HG03280 (cell line): ENCODE data around the gene APBA1.

Experiments used
- ATAC-seq: cut with Tn5 transposase; IDR thresholded peaks from one replicate; pipeline ENCODE4 v1.9.1; 2021; ENCODE audit warnings: mild to moderate bottlenecking, moderate library complexity; ENCODE audit not compliant: unreplicated experiment

APBA1 gene

DNA sequence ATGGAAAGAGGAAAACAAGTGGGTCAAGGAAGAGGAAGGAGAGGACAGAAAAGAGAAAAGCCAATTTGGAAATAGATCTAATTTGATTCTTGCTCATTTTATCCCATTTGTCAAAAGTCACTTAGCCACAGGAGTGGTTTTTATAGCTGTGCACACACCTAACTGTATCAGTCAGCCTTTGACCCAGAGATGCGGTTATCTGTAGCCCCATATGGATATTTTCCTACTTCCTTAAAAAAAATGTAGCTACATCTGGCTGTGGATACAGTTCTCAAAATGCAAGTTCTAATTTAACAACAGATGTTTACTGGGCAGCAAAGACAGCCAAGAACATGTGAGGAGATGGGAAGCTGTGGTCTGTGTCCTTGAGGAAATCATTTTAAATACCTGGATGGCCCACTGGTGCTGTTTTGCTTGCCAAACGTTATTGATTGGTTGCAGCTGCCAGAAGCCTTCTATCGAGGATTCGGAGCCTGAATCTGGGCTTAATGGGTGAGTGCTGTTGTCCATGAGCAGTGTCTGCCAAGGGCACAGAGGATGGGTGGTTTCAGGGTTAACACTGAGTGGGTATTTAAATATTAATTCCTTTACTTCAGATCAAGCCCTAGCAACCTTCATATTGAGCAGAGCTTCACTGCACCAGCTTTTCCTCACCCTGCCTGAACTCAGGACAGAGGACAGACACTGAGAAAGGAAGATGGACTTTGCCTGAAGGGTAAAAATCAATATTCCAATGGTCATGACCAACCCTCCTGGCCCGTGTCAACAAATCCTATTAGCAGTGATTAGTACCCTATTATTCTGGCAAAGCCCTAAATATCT, 92.2 kb downstream of the APBA1 start:
- no peak for ATAC-seq

DNA sequence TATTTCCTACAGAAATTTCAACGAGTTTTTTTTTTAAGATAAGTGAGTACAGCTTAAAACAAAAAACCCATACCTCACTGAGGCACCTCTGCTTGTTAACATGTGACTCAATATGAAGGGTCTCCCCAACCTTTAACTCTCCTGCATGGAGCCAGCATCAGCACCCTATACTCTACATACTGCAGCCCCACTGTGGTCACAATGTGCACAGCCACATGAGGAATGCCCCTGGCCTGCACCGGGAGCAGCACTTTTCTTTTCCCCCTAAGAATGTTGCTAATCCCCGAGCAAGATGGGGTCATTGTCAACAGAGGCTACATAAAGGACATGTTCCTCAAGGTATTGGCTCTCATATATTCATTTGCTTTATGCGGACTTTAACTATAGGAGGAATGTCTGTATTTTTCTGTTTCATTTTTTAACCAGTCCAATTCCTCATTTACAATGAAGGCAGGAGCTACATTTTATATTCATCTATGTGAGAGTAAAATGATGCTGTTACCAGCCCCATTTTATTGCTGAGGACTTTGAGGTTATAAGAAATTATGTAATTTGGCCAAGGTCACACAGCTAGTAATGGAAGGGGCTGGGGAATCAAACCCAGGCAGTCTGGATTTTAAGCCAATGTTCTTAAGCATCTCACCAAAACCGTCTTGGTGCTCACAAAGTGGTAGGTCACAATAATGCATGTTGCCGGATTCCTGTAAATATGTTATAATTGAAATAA, 93.0 kb downstream of the APBA1 start:
- ATAC-seq, result no peak

DNA sequence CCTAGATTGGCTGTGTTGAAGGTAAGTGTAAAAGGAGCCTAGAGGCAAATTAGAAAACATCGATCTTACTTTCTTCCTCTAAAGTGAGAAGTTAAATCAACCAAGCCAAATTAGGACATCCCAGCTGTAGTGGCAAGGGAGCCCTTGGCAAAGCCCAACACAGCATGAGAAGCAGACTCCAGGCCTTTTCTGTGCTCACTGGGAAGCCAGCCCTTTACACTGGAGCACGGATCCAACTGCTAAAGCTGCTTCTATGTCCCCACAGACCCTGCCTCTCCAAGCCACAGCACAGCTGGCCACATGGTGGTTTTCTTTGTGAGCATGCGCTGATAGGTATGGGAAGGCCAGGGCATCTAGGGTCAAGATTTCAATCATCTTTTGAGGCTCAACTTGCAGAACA, 94.1 kb downstream of the APBA1 start:
- ATAC-seq, result no peak

- ATAC-seq, result no peak
Observed at GRCh38 chr9:69577123-69577522, 95.0 kb downstream of the APBA1 start.

DNA sequence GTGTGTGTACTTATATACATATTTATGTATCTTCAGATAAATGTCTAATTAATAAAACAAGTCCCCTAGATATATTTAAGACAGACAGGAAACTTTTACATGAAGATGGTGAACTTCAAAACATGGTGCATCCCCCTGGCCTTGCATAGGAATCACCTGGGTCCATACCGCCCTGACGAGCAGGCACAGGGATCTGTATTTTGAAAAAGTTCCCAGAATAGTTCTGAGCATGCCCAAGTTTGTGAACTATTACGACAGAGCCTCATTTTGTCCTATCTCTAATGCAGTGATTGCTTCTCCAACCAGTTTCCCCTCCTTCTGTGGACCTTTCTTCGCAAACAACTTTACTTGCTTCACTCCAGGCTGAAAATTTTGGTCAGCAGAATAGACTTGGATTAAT, 98.1 kb downstream of the APBA1 start:
- no peak for ATAC-seq

DNA sequence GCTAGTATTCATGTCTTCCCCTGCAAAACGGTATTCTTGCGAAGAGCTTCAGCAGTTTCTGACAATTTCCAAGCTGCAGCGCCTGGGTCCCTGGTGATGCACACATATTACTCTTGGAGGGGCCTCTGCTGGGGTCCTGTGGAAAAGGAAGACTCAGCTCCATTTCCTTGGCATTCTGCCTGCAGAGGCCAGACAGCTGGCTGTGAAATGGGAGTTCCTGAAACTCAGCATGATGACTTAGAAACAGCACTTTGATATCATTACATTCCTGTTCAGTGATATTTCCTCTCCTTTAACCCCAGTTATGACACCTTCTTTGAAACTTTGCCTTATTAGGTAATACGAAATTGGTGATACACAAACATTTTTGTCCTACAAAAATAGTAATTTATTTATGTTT, 98.5 kb downstream of the APBA1 start:
- no peak for ATAC-seq

DNA sequence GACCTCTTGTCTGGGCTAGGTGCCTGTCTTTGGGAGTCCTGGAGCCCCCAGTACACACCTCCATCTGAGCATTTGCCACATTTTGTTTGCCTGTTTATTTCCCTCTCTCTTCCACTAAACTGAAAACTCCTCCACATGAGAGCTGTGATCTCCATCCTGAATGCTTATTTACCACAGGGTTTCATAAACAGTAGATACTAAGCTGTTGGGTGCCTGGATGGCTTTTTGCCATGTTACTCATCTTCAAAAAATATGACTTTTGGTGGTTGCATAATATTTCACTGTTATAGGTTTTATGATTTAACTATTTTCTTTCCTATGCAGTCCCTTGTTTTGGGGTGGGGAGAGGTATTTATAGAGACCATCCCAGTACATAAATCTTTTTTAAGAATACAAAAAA, 99.6 kb downstream of the APBA1 start:
- ATAC-seq, result no peak

DNA sequence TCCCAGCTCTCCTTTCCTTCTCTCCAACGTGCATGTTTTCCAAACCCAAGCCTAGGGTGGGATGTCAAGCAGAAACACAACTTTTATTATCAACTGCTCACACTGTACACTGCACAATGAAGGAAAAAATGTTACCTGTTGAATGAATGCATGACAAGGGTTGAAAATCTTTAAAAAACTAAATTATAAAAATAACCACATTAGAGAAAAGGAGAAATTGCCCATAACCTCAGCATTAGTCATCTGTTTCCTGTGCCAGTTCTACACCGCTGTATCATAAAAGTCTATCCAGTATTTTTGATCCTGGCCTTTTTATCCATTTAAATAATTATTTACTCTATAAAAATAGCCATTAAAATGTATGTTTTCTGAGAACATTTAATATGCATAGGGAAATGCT, 101.1 kb downstream of the APBA1 start:
- ATAC-seq, result no peak

- no peak for ATAC-seq
Observed at GRCh38 chr9:69569738-69570451, 102.3 kb downstream of the APBA1 start.

- no peak for ATAC-seq
Observed at GRCh38 chr9:69564557-69564956, 107.6 kb downstream of the APBA1 start.

DNA sequence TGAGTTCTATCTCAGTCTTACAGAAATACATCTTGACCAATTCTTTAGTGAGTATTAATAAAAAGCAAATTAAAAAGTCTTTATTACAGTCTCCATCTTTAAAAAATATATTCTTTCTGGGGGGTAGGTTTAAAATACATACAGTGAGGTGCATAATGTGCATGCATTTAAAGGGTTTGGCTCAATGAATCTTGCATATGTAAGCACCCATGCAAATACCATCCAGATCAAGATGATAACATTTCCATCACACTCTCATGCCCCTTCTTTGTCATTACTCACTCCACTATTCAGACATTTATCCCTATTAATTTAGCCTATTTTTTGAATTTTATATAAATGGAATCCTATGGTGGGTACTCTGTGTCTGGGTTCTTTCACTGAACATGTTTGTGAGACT, 113.0 kb downstream of the APBA1 start:
- ATAC-seq, result no peak

DNA sequence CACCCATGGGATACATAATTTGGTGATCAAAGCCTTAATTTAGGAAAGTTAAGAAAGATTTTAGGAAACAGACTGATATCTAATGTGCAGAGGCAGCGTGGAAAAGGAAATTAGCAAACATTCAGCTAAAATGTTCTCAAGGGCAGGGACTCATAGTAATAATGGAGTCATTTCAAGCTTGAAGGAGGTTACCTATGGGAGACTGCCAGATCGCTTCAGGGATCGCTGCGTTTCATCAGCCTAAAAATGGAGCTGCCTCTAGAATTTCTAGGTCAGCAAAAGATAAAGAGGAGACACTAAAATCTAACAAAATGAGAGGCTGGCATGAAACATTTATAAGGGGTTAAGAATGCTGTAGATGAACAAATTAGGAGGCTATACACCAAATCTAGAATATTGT, 115.5 kb downstream of the APBA1 start:
- no peak for ATAC-seq

GRCh38 chr9:69555802-69556201, 116.4 kb downstream of the APBA1 start:
- no peak for ATAC-seq

- ATAC-seq, result no peak
Observed at GRCh38 chr9:69554945-69555344, 117.2 kb downstream of the APBA1 start.

DNA sequence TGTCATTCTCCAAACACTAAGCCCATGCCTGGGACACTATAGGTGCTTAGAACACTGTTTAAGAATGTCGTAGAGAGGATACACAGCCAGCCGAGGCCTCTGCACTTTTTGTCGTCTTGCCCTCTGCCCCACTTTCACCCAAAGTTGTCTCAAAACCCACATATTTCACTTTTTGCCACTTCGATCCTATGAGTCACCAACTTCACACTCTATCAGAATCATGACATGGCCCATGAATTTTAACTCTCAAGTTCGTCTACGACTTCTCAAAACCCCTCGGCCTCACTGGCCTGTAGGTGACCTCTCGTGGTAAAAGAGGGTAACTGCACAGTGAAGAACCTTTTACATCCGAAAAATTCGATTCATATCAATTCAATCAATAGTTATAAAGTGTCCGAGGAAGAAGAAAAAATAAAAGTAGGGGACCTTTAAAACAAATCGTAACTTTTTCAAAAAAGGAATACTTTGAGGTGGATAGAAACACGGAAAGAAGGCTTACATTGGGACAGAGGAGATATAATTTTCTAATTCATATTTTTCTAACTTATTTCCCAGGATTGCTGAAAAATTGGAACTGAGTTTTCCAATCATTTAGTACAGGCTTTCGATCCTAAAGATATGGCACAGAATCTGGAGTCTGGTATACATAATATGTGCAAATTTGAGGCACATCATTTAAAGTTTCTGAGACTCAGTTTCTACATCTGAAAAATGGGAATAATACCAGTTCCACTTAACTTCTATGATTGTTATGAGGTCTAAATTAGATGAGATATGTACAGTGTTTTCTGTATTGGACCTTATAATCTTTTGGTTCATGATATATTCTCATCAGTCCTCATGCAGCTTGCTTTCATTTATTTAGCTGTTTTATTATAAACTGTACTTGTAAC, 122.6 kb downstream of the APBA1 start:
- ATAC-seq, result no peak

- no peak for ATAC-seq
Observed at GRCh38 chr9:69548681-69549080, 123.5 kb downstream of the APBA1 start.

DNA sequence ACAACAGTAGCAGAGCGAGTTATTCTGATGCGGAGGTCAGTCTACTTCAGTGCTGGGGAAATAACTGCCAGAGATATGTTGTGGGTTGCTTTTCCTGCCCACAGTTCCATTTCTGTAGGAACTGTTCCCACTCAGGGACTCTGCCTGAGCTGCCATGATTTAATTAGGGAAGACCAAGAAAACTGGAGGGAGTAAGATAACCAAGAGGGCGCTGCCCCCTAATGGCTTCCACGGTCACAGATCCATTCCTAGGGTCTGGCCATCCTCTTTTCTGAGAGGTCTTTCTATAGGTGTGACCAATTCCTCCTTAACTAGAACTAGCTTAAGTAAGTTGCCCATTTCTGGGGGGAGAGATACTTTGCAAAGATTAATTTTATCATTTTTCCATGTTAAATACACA, 125.9 kb downstream of the APBA1 start:
- ATAC-seq, result no peak

GRCh38 chr9:69542942-69543704, 129.0 kb downstream of the APBA1 start:
- ATAC-seq, result no peak

GRCh38 chr9:69542058-69542457, 130.1 kb downstream of the APBA1 start:
- ATAC-seq, result no peak

DNA sequence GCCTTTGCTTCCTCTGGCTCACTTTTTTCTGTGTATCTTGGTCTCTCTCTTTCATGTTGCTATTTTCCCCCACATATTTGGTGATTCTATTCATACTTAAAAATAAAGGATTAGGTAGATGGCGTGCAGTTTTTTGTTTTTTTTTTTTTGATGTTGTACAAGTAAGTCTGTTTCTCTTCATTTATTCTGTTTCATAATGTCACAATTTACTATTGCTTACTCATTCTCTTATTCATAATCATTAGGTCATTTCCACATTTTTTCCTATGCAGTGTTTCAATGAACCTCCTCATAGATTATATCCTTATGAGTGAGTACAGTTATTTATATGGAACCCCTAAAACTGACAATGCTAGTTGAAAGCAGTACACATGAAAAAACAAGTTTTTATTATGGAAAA, 136.3 kb downstream of the APBA1 start:
- no peak for ATAC-seq
